ENCODE results near the gene ADGRG3.

The ADGRG3 gene

DNA sequence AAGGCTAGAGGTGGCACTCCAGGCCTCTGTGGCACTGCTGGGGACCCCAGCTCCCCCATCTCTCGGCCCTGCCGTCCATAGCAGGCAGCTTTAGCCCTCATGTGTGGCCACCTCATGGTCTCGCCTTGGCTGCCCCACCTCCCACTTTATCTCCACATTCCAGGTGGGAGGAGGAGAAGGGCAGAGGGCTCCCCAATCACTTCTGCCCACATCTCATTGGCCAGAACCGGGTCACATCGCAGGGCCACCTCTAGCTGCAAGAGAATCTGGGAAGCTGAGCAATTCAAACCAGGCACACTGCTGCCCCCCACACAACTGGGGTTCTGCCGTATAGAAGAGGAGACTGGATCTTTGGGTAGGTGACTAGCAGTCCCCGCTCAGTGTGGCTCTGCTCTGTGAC, 28.1 kb downstream of the ADGRG3 start:
- no peak for DNase-seq (ENCODE audit: low spot score)
- in situ Hi-C loops (cut with MboI; ENCODE audit: low pct_unique_long_range_greater_than_20kb, low sequenced_read_pairs, unreplicated experiment): no loop called here
- no peak for TF ChIP-seq CTCF (IDR thresholded peaks at IDR 0.05; ENCODE audit: extremely low read depth, insufficient read depth, missing control alignments)

DNA sequence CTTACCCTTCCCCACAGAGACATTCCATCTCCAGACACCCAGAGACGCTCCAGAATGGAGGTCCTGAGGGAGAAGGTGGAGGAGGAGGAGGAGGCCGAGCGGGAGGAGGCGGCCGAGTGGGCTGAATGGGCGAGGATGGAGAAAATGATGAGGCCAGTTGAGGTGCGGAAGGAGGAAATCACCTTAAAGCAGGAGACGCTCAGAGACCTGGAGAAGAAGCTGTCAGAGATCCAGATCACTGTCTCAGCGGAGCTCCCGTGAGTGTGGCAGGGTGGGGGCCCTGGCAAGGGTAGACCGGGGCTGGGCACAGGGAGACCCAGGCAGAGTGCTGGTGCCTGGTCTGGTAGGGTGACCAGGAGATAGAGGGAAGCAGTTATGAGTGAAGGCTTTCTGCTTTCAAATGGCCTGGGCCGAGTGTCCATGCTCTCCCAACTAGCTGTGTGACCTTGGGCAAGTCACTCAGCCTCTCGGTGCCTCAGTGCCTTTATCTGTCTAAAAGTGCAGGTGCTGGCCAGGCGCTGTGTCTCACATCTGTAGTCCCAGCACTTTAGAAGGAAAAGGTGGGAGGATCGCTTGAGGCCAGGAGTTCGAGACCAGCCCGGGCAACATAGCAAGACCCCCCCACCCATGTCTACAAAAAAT, 29.9 kb downstream of the ADGRG3 start:
- TF ChIP-seq CTCF (IDR thresholded peaks at IDR 0.05; ENCODE audit: extremely low read depth, insufficient read depth, missing control alignments): no peak
- no peak for DNase-seq (ENCODE audit: low spot score)
- in situ Hi-C loops (cut with MboI; ENCODE audit: low pct_unique_long_range_greater_than_20kb, low sequenced_read_pairs, unreplicated experiment): no loop called here

DNA sequence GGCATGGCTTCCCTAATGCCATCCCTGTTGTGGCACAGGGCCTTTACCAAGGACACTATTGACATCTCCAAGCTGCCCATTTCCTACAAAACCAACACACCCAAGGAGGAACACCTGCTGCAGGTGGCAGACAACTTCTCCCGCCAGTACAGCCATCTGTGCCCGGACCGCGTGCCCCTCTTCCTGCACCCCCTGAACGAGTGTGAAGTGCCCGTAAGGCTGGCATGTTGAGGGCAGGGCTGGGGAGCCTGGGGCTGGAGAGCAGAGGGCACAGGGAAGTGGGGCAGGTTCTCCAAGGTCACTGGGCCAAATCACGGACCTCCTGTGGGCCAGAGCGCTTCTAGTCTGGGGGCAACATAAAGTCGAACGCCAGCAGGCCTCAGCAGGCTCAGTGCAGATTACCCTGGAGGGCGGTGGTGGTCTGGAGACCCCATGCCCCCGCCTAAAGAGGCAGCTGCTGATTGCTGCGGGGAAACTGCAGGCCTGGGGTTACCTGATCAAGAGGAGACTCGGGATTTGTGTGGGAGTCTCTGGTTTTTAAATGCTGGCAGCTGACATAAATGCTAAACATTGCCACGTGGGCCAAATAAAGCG, 30.8 kb downstream of the ADGRG3 start:
- no peak for TF ChIP-seq CTCF (IDR thresholded peaks at IDR 0.05; ENCODE audit: extremely low read depth, insufficient read depth, missing control alignments)
- in situ Hi-C loops (cut with MboI; ENCODE audit: low pct_unique_long_range_greater_than_20kb, low sequenced_read_pairs, unreplicated experiment): no loop called here
- DNase-seq (ENCODE audit: low spot score): no peak

GRCh38 chr16:57699481-57699880, 31.4 kb downstream of the ADGRG3 start:
- no peak for TF ChIP-seq CTCF (IDR thresholded peaks at IDR 0.05; ENCODE audit: extremely low read depth, insufficient read depth, missing control alignments)
- no peak for DNase-seq (ENCODE audit: low spot score)
- in situ Hi-C loops (cut with MboI; ENCODE audit: low pct_unique_long_range_greater_than_20kb, low sequenced_read_pairs, unreplicated experiment): no loop called here

- in situ Hi-C loops (cut with MboI; ENCODE audit: low pct_unique_long_range_greater_than_20kb, low sequenced_read_pairs, unreplicated experiment): no loop called here
These were observed 31.8 kb downstream of the ADGRG3 start for GRCh38 chr16:57699899-57700298.

GRCh38 chr16:57700781-57701551, 32.9 kb downstream of the ADGRG3 start:
- in situ Hi-C loops (cut with MboI; ENCODE audit: low pct_unique_long_range_greater_than_20kb, low sequenced_read_pairs, unreplicated experiment): no loop called here
- no peak for TF ChIP-seq CTCF (IDR thresholded peaks at IDR 0.05; ENCODE audit: extremely low read depth, insufficient read depth, missing control alignments)
- no peak for DNase-seq (ENCODE audit: low spot score)

More at GRCh38 chr16:57699899-57700298, 31.8 kb downstream of the ADGRG3 start:
- no peak for DNase-seq (ENCODE audit: low spot score)
- TF ChIP-seq CTCF (IDR thresholded peaks at IDR 0.05; ENCODE audit: extremely low read depth, insufficient read depth, missing control alignments): no peak
